Mucosa of descending colon (tissue), 3 donors: ENCODE results near the gene ESYT2. TPM values are rescaled to one million over a fixed set of nuclear protein-coding genes. Genes with fewer than 3 reads are reported as not detected.
"Not testable (repeated sequence)": the region's sequence is repeated elsewhere in the genome, so short reads cannot be mapped to it uniquely, and the experiment has no call there.

Experiments used
- ATAC-seq: fragments of 200-7000 bp; cut with Tn5 transposase; one replicate; pipeline ENCODE4 v1.9.1; 2020; ENCODE audit warnings: mild to moderate bottlenecking, moderate library complexity
- DNase-seq, 3 donors: peaks; one replicate each; pipeline ENCODE4 v3.0.0-alpha.2; 2020
- H3K36me3 ChIP-seq: fragments of 200-600 bp; one replicate; pipeline ENCODE4 v1.8.0; 2021; ENCODE audit warnings: low read depth, mild to moderate bottlenecking
- H3K4me1 ChIP-seq: fragments of 200-600 bp; one replicate; pipeline ENCODE4 v1.8.0; 2021; ENCODE audit warnings: low read depth, mild to moderate bottlenecking
- H3K4me3 ChIP-seq: fragments of 200-600 bp; one replicate; pipeline ENCODE4 v1.8.0; 2021; ENCODE audit warnings: mild to moderate bottlenecking
- H3K9me3 ChIP-seq: fragments of 200-600 bp; one replicate; pipeline ENCODE4 v1.8.0; 2021; ENCODE audit warnings: mild to moderate bottlenecking
- intact Hi-C, 2 donors: fragments of 100-400 bp; cut with DNase I in 1 of 2; cut with micrococcal nuclease in 1 of 2; formaldehyde crosslinking; loops; one replicate each; pipeline versions ENCODE4 v1.11.0 to v1.11.1; 2022; cut with DNase I, micrococcal nuclease
- long read RNA-seq, 2 donors: library from polyadenylated mRNA; unstranded; transcript quantifications; one replicate each; pipeline ENCODE4 v2.0.0, GENCODE V29; 2019 to 2021
- total RNA-seq, 3 donors: library from RNA; stranded (reverse); fragmentation: NEBNext Ultra II Directional in 2 of 3; extraction: Animal tissue kit (Norgen Biotek cat#: 25700) in 2 of 3; gene quantifications; one replicate each; pipeline versions ENCODE4 v1.2.1 to v1.2.4, GENCODE V29; 2021 to 2023
- TF ChIP-seq, protein P1 (sequence below): fragments of 200-600 bp; IDR thresholded peaks from one replicate; pipeline ENCODE4 v1.8.0; 2022; ENCODE audit warnings: antibody characterized with exemption, mild to moderate bottlenecking
- donor health status: DM: no; HTN: no; CAD: no; lungs with moderate emphysema.
- donor health status: DM: no; HTN: no; CAD: no.
- donor health status: DM: no; HTN: yes; CAD: no.

Gene ESYT2, protein sequence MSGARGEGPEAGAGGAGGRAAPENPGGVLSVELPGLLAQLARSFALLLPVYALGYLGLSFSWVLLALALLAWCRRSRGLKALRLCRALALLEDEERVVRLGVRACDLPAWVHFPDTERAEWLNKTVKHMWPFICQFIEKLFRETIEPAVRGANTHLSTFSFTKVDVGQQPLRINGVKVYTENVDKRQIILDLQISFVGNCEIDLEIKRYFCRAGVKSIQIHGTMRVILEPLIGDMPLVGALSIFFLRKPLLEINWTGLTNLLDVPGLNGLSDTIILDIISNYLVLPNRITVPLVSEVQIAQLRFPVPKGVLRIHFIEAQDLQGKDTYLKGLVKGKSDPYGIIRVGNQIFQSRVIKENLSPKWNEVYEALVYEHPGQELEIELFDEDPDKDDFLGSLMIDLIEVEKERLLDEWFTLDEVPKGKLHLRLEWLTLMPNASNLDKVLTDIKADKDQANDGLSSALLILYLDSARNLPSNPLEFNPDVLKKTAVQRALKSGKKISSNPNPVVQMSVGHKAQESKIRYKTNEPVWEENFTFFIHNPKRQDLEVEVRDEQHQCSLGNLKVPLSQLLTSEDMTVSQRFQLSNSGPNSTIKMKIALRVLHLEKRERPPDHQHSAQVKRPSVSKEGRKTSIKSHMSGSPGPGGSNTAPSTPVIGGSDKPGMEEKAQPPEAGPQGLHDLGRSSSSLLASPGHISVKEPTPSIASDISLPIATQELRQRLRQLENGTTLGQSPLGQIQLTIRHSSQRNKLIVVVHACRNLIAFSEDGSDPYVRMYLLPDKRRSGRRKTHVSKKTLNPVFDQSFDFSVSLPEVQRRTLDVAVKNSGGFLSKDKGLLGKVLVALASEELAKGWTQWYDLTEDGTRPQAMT
- 10 to 100 TPM; 66.8 to 89.3 (median 69.0) TPM for total RNA-seq
- long read RNA-seq, donor 1, full-length matches to known transcripts, result 32 of 64 reads
- long read RNA-seq, donor 1, partial matches to known transcripts, result 18 of 64 reads
- long read RNA-seq, donor 1, other reads (novel, unspliced or antisense), result 14 of 64 reads
- long read RNA-seq, donor 2, partial matches to known transcripts, result 0 of 2 reads
- long read RNA-seq, donor 2, other reads (novel, unspliced or antisense), result 2 of 2 reads

DNA sequence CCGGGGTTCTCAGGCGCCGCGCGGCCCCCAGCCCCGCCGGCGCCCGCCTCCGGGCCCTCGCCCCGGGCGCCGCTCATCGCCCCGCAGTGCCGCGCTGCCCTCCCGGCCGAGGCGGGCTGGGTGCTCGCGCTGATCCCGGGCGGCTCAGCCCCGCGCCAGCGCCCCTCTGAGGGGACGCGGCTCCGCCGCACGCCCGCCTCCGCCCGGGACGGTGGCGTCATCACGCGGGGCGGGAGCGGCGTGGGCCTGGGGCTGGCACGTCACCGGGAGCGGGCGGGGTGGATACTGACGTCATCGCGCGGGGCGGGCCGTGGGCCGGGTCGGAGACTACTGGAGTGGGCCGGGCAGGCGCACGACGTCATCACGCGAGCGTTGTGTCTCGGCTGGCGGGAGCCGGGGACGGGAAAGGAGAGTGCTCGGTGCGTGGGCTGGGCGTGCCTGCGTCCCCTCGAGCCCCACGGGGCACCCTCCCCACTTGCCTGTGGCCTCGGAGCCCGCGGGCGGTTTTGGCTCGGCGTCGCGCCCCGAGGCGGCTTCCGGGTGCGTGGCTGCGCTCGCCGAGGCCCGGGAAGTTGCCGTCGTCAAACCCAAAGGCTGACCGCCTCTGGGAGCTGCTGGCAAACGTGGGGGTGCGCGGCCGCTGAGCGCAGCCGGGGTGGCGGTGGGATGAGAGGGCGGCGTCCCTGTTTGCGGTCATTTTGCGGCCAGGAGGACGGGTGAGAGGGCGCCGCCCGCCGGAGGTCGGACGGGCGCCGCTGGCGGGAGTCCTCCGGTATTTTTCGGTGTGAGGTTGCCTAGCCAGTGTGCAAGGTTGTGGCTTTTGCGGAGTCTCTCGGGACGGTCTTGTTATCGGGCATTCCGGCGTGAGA is at the start of gene ESYT2:
Gene ESYT2 (minus strand): TSS at position 168 of the 869 bp plus-strand sequence. CDS start 91 bp downstream, at position 77.
- Histone ChIP-seq H3K4me1 (peaks cover 18% of the 10 kb centered on the region), H3K36me3 (no peaks in the 10 kb centered on the region), H3K9me3 (no peaks in the 10 kb centered on the region), H3K4me3 (peak within 1 kb of the TSS; percentile 59)
- ATAC-seq (peak; percentile 92), DNase-seq (peak; percentile 99 to 100 (median 99))
- TF ChIP-seq, protein P1, sequence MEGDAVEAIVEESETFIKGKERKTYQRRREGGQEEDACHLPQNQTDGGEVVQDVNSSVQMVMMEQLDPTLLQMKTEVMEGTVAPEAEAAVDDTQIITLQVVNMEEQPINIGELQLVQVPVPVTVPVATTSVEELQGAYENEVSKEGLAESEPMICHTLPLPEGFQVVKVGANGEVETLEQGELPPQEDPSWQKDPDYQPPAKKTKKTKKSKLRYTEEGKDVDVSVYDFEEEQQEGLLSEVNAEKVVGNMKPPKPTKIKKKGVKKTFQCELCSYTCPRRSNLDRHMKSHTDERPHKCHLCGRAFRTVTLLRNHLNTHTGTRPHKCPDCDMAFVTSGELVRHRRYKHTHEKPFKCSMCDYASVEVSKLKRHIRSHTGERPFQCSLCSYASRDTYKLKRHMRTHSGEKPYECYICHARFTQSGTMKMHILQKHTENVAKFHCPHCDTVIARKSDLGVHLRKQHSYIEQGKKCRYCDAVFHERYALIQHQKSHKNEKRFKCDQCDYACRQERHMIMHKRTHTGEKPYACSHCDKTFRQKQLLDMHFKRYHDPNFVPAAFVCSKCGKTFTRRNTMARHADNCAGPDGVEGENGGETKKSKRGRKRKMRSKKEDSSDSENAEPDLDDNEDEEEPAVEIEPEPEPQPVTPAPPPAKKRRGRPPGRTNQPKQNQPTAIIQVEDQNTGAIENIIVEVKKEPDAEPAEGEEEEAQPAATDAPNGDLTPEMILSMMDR, result no peak
- intact Hi-C loops, result loop anchor here in 1 of 2 donors (5.0 kb wide), 1 partner anchor 52 kb away; no protein-coding TSS in a partner anchor

DNA sequence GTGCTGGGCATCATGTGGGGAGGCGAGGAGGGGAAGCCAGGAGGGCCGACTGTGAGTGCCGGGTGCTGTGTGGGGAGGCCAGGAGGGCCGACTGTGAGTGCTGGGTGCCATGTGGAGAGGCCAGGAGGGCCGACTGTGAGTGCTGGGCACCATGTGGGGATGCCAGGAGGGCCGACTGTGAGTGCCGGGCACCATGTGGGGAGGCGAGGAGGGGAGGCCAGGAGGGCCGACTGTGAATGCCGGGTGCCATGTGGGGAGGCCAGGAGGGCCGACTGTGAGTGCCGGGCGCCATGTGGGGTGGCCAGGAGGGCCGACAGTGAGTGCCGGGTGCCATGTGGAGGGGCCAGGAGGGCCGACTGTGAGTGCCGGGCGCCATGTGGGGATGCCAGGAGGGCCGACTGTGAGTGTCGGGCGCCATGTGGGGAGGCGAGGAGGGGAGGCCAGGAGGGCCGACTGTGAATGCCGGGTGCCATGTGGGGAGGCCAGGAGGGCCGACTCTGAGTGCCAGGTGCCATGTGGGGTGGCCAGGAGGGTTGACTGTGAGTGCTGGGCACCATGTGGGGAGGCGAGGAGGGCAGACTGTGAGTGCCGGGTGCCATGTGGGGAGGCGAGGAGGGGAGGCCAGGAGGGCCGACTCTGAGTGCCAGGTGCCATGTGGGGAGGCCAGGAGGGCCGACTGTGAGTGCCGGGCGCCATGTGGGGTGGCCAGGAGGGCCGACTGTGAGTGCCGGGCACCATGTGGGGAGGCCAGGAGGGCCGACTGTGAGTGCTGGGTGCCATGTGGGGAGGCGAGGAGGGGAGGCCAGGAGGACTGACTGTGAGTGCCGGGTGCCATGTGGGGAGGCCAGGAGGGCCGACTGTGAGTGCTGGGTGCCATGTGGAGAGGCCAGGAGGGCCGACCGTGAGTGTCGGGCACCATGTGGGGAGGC is 49.1 kb upstream of the ESYT2 start:
- H3K4me1 ChIP-seq, H3K9me3 ChIP-seq, intact Hi-C loops, H3K36me3 ChIP-seq, DNase-seq, ATAC-seq, H3K4me3 ChIP-seq: not testable (repeated sequence)

DNA sequence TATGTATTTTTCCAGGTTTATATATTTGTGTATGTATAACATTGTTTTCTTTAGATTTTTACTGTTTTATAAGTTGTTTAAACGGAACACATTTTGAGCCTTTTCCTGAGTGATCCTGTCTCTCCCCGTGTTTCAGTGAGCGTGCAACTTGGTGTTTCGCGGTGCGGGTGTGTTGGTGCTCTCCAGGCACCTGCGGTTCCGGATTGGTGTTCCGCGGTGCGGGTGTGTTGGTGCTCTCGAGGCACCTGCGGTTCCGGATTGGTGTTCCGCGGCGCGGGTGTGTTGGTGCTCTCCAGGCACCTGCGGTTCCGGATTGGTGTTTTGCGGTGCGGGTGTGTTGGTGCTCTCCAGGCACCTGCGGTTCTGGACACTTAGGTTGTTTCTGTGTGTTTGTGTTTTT is 47.7 kb upstream of the ESYT2 start:
- TF ChIP-seq, protein P1, result no peak
- no peak overlapping the region for H3K4me3 ChIP-seq
- intact Hi-C loops, result no loop called here
- H3K36me3 ChIP-seq, result no peaks in the 10 kb centered on the region
- H3K4me1 ChIP-seq, result no peaks in the 10 kb centered on the region
- no peaks in the 10 kb centered on the region for H3K9me3 ChIP-seq
- no peak for DNase-seq
- no peak for ATAC-seq

DNA sequence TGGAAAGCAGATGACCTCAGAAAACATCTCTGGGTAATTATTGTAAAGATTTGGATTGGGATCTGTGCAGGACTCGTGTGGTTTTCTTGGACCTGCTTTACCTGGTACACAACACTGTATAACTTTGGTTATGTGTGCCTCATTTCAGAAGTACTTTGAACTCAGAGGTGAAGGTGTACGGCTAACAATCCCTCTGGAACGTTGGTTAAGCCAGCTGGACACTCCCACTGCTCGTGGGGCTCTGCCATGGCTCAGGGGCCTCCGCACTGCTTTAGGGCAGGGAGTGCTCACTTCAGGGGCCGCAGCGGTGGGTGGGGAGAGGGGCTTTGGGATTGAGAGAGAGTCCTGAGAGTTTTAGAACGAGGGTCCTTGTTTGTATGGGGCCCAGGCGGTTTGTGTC is 40.6 kb upstream of the ESYT2 start:
- no peaks in the 10 kb centered on the region for H3K9me3 ChIP-seq
- intact Hi-C loops, result no loop called here
- H3K4me1 ChIP-seq, result peaks cover 12% of the 10 kb centered on the region
- no peak overlapping the region for H3K4me3 ChIP-seq
- DNase-seq (no peak), ATAC-seq (no peak)
- TF ChIP-seq, protein P1, result no peak
- no peaks in the 10 kb centered on the region for H3K36me3 ChIP-seq

DNA sequence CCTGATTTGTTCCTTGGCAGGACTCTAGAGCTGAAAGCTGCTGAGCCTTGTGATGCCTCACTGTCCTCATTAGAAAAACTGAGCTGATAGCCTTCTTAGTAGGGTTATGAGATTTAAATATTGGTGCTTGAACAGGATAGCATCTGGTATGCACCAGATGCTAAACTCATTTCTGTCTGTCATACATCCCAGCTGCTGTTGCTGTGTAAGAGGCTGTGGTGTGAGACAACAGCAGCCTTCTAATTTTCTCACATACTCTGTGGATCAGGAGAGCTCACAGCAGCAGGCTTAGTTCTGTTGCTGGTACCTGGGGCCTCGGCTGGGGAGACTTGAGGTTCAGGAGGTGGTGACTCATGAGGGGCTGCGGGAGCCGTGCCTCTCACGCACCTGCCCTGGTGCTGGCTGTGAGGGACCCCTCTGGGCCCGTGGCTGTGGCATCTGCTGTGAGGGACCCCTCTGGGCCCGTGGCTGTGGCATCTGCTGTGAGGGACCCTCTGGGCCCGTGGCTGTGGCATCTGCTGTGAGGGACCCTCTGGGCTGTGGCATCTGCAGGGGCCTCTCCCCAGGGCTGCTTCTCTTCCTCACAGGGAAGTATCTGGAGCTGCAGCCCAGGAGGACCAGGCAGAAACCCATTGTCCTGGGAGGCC is 39.6 kb upstream of the ESYT2 start:
- ATAC-seq (no peak), DNase-seq (no peak)
- intact Hi-C loops, result no loop called here
- Histone ChIP-seq H3K4me3 (no peak overlapping the region), H3K36me3 (no peaks in the 10 kb centered on the region), H3K4me1 (peaks cover 20% of the 10 kb centered on the region), H3K9me3 (no peaks in the 10 kb centered on the region)
- TF ChIP-seq, protein P1, result no peak
